HG03025 (cell line): ENCODE results near the gene MRPL58.
"Not testable (repeated sequence)": the region's sequence is repeated elsewhere in the genome, so short reads cannot be mapped to it uniquely, and the experiment has no call there.

ENCODE experiments used
- ATAC-seq: cut with Tn5 transposase; IDR thresholded peaks from one replicate; pipeline ENCODE4 v1.9.1; 2021; ENCODE audit warnings: mild to moderate bottlenecking, moderate library complexity; ENCODE audit not compliant: unreplicated experiment, low FRiP score

Gene MRPL58

DNA sequence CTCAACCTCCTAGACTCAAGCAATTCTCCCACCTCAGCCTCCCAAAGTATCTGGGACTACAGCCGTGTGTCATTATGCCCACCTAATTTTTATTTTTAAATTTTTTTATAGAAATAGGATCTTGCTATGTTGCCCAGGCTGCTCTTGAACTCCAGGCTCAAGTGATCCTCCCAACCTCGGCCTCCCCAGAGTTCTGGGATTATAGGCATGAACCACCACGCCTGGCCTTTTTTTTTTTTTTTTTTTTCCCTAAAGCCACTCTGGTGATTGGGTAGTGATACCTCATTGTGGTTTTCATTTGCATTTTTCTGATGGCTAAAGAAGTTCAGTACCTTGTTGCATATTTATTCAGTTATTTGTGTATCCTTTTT lies 26.3 kb upstream of the MRPL58 start:
- ATAC-seq, result no peak

DNA sequence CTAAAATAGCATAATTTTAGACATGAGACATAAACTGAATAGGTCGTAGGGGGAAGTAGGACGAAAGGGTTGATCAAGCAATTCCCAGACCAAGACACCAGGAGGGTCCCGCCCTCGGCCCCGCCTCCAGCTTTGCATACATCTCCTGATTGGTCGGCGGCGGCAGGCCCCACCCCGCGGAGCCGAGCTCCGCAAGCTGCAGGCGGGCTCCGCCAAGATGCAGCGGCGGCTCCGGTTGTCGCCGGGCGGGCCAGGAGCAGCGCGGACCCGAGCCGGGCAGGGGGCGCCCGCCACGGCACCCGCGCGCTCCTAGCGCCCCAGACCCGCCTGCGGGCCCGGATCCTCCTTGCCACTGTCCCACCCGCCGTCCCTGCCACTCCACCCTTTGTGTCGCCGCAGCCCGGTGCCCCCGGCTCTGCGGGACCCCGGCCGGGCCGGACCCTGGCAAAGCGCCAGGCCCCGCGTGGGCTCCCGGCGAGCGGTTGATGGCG lies 25.0 kb upstream of the MRPL58 start, which contains the start of gene CDR2L:
TSS of gene CDR2L (plus strand) at position 215 of the 491 bp plus-strand sequence. CDS start 412 bp downstream, outside the sequence.
- peak; percentile 78 for ATAC-seq

DNA sequence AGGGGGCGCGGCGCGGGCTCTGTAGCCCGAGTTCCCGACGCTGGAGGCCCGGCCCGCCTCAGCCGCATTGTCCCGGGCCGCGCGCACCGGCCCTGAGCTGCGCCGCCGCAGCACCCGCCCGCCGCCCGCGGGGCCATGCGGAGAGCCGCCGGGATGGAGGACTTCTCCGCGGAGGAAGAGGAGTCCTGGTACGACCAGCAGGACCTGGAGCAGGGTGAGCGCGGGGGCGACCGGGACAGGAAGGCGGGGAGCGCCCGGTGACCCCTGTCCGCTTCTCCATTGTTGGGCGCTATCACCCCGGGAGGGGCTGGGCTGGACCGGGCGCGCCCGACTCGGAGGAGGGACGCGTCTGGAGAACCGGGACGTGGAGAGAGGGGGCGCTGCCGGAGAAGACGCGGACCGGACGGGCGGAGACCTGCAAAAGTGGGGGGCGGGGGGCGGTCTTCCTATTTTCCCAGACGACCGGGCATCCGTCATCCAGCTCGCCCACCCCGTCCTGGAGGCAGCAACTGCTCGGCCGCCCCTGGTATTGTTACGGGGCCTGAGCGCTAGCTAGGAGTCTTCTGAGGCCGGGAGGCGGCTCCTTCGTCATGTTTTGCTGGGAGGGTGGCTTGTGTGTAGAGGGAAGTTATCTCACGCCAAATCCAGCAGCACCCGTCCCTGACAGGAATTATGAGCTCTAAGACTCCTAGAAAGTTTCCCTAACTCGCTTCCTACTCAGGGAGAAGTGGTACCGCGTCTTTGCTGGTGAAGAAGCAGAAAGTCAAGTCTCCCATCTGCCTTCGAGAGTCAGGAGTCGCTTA lies 24.4 kb upstream of the MRPL58 start:
- ATAC-seq, result peak; percentile 13

DNA sequence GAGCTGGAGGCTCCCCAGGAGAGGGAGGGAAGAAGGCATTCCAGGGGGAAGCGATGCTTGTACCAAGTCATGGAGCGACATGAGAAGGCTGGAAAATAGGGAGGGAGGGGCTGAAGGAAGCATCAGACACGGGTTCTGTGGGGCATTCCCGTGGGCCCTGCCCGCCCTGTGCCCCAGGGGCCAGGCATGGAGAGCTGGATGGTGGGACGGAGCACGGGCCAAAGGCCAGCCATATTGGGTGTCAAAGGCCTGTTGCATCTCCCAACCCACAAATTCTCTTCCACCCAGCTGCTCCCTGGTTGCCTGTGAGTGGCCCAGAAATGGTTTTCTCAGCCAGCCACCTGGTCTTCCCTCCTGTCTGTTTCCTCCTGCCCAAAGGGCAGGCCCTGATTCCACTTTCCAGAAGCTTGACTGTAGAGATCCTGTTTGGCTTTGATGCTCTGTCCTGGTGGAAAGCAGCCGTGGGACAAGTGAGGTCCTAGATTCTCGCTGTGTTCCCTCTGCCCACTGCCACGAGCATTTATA lies 21.8 kb upstream of the MRPL58 start:
- no peak for ATAC-seq

DNA sequence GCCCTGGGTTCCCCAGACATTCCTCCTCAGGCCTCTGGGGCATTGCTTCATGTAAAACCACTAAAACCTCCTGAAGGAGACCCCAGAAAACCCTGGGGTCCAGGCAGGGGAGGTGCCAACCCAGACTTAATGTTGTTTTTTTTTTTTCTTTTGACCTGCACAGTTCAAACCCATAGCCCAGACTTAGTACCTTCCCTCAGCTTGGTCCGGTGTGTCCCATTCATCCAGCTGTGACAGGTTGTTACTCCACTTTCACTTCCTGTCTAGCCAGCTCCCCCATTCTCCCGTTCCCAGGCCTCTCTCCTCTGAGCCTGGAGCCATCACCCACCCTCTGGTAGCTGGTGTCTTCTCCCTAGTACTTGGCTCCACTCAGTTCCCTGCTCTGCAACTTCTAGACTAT lies 20.2 kb upstream of the MRPL58 start:
- no peak for ATAC-seq

DNA sequence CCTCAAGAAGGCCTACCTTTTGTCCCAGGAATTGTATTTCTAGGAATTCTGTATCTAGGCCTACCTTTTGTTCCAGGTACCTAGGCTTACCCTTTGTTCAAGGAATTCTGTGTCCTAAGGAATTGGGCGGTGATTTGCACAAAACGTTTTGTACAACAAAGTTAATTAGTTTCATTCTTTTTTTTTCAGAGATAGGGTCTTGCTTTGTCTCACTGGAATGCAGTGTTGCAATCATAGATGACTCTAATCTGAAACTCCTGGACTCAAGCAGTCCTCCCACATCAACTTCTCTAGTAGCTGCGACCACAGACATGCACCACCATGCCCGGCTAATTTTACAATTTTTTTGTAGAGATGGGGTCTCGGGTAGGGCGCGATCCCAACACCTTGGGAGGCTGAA lies 18.0 kb upstream of the MRPL58 start:
- no peak for ATAC-seq

DNA sequence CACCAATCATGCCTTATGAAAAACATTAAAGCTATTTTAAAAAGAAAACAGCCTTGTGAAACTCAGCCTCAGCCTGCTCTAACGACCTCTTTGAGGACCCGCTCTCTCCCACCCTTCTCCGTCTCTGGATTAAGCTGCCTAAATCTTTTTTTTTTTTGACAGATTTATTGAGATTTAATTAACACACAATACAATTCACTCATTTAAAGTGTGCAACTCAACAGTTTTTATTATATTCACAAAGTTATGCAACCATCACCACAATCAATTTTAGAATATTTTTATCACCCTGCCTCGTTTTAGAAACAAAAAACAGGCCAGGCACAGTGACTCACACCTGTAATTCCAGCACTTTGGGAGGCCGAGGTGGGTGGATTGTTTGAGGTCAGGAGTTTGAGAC lies 16.6 kb upstream of the MRPL58 start:
- ATAC-seq, result no peak

DNA sequence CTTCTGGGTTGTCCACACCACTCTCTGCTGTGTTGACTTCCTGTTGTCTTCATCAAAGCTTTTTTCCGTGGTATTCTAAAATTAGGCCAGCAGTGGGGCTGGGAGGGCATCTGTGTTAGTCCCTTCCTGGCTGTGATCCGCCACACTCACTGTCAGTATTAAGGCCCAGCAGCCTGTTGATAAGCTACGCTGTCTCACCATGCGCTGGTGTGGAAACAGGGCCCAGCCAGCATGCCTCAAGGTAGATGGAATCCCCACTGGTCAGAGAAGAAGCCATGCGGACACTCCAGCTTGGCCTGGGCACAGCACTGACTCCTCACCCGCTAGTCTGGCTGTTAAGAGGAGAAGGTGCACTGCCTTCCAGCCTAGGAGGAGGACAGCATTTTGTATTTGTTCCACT lies 13.7 kb upstream of the MRPL58 start:
- no peak for ATAC-seq

DNA sequence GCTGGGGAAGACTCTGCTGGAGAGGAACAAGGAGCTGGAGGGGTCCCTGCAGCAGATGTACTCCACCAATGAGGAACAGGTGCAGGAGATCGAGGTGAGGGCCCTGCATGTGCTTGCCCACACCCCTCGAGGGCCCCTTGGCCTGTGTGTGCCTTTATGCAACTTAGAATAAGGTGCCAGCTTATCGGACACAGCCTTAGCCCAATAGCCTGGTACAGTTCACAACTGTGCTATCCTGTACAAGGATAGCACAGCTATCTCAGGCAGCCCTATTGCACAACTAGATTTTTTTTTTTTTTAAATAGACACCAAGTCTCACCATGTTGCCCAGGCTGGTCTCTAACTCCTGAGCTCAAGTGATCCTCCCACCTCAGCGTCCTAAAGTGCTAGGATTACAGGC lies 12.9 kb upstream of the MRPL58 start:
- ATAC-seq, result no peak

DNA sequence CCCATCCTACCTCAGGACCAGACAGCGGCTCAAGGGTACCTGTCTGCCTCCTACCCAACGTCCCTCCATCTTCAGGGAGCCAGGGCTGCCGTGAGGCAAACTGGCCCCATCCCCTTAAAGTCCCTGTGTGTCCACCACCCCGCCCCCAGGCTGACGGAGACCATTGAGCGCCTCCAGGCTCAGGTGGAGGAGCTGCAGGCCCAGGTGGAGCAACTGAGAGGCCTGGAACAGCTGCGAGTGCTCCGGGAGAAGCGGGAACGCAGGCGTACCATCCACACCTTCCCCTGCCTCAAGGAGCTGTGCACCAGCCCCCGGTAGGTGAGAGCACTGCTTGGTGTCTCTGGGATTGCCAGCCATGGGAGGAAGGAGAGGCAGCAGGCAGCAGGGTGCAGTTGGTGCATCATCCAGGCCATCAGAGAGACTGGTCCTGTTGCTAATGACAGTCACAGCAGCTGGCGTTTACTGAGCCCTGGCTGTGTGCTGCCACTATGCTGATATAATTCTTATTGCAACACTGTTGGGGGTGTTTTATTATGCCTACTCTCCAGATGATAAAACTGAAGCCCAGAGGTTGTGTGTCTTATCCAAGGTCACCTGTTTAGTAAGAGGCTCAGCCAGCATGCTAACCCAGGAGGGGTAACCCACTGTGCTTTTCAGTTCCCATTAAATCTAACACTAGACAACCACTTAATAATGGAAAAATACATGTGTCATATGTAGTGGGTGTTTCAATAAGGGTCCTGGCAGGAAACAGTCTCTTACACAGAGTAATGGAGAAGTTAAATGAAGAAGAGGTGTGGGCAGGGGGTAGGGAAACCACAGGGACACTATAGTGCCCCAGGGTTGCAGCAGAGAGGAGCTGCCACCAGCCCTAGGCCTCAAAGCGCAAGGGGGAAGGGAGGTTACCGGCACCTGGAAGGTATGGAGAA lies 10.3 kb upstream of the MRPL58 start:
- ATAC-seq, result no peak

DNA sequence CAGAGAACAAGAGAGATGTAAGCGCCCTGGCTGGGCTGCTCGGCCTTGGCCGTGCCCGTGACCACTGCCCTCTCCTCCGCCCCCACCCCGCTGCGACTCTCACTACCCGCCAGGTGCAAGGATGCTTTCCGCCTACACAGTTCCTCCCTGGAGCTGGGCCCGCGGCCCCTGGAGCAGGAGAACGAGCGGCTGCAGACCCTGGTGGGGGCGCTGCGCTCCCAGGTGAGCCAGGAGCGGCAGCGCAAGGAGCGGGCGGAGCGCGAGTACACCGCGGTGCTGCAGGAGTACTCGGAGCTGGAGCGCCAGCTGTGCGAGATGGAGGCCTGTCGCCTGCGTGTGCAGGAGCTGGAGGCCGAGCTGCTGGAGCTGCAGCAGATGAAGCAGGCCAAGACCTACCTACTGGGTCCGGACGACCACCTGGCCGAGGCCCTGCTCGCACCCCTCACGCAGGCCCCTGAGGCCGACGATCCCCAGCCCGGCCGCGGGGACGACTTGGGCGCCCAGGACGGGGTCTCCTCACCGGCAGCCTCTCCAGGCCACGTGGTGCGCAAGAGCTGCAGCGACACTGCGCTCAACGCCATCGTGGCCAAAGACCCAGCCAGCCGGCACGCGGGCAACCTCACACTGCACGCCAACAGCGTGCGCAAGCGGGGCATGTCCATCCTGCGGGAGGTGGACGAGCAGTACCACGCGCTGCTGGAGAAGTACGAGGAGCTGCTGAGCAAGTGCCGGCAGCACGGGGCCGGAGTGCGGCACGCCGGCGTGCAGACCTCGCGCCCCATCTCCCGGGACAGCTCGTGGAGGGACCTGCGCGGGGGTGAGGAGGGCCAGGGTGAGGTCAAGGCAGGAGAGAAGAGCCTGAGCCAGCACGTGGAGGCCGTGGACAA lies 9.2 kb upstream of the MRPL58 start:
- ATAC-seq, result no peak

DNA sequence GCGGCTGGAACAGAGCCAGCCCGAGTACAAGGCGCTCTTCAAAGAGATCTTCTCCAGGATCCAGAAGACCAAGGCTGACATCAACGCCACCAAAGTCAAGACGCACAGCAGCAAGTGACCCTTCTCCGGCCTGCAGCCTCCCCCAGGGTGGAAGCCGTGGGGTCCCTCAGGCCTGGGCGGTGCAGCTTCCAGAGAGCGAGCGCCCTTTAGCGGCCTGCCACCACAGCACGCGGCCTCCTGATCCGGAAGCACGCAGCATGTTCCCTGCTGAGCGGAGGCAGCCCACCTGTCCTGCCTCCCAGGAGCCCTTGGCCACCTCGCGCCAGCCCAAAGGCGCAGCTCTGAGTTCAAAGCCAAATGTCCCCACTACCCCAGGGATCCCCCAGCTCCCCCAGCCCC lies 8.5 kb upstream of the MRPL58 start:
- ATAC-seq, result no peak

DNA sequence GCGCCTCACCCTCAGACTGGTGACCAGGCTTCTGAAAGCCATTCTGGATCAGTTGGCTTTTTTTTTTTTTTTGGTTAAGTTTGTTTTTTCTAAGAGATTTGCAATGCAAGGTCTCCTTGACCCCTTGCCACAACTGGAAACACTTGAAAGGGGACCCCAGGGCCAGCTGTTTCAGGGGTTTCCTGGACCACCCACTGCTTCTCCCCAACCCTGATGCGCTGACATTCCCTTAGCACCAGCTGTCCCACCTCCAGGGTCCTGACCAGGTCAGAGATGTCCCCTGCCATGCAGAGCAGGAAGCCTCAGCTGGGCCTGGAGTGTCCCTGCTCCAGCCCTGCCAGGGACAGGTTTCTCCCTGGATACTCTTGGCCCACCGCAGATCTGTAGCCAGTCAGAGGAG lies 8.1 kb upstream of the MRPL58 start:
- no peak for ATAC-seq

DNA sequence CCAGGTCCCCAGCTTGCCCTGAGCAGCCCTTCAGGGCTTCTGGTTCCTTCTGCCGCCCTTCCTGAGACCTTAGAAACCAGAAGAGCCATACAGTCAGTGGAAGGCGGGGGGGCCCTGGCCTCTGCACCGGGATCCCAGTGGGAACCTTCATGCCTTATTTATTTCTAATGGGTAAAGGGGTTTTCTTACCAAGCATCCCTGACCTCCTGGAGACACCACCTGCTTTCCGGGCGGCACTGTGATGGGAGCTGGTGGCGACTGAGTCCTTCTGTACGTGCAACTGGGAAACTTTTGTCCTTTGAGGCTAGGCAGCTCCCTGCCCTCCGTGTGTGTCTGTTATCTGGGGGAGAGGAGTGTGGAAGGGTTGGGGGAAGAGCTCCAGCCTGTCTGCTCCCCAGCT lies 7.2 kb upstream of the MRPL58 start:
- ATAC-seq, result no peak

DNA sequence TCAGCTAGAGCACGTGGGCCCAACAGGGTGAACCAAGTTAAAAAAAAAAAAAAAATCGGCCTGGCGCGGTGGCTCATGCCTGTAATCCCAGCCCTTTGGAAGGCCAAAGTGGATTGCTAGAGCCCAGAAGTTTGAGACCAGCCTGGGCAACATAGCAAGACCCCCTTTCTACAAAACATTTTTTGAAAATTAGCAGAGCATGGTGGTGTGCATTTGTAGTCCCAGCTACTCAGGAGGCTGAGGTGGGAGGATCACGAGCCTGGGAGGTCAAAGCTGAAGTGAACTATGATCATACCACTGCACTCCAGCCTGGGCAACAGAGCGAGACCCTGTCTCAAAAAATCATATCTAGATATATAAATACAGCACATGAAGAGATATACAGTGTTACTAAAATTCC lies 6.4 kb upstream of the MRPL58 start:
- ATAC-seq, result not testable (repeated sequence)

DNA sequence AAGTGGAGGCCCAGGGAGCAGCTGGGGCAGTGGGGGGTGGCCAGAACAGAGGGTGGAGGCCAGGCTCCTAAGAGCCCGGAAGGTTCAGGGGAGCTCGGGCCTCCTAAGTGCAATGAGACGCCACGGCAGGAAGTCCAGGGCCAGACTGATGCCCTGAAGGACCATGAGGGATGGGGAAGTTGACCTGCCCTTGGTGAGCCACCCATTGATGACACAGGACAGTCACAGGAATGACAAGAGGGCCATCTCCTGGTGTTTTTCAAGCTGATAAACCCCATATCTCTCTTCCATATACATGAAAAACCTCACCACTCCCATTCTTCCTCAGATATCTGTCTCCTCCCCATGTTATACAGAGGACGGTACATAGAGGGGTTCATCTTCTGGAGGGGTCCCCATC lies 5.8 kb upstream of the MRPL58 start:
- ATAC-seq, result no peak

DNA sequence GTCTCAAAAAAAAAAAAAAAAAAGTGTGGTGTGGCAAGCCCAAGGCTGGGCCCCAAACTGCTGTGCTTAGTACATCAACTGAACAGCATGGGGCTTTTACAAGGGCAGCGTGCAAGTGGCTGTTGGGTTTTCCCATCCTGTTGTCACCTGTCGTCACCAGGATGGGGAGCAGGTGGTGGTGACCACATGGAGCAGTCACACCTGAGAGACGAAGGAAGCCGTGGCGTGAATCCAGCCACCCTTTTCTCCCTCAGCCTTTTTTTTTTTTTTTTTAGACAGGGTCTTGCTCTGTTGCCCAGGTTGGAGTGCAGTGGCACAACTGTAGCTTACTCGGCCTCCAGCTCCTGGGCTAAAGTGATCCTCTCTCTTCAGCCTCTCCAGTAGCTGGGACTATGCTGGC lies 4.1 kb upstream of the MRPL58 start:
- ATAC-seq, result no peak

DNA sequence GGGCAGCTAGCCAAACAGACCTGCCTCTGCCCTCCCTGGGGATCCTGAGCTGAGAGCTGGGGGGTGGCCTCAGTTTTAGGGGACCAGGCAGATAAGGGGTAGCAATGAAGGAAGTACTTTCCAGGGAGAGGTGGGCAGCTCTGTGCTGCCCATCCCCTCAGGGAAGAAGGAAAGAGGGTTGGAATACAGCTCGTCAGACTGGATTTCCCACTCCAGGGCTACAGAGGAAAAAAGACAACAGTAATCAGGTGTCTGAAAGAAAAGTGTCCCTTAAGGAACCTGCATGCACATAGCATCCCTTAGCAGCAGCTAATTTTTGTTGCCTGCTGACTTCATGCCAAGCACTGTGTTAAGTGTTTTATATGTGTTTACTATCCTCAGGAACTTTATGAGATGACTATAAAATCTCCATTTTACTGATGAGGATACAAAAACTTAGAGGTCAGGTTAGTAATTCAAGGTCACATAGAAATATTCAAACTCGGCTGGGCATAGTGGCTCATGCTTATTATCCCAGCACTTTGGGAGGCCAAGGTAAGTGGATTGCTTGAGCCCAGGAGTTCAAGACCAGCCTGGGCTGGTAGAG lies 3.2 kb upstream of the MRPL58 start:
- ATAC-seq, result no peak

DNA sequence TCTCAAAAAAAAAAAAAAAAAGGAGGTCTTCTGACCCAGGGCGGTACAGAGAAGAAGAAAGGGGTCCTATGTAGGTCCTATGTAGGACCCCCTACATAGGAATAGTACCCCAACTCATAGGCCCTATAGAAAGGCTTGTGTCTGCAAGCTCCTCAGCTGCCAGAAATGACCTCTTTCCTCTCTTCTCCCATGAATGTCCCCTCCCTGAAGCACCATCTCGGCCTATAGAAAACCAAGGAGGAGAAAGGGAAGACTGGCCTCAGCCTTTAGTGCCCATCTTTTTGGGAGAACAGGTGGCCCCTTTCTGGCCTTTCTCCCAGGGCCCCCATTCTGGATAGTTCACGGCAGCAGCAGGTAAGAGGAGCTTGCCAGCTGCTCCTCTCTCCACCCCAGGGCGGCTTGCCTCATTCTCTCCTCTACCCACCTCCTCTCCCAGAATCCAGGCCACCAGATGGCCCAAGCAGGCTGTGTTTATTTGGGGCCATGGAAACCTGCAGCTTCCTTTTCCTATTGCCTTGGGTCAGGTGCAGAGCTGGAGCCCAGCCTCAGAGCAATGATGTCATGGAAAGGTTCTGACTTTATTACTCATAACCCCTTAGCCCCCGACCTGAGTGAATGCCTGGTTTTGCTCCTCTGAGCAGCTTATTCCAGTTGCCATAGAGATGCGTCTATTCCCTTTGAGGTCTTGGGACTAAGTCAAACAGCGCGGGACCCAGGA lies 1.6 kb upstream of the MRPL58 start:
- ATAC-seq, result no peak
